Stomach (tissue), 9 donors: ENCODE measurements around the gene RTL10. TPM values are rescaled to one million over a fixed set of nuclear protein-coding genes. Genes with fewer than 3 reads are reported as not detected.
A peak's percentile ranks its signal among the peaks of the same experiment; 100 is the strongest.

Source experiments
- DNase-seq, 2 donors: peaks; one replicate each; pipeline versions ENCODE4 v3.0.0 to v3.0.0-alpha.2; 2013 to 2019
- H3K27ac ChIP-seq, 5 donors: fragments of 200-600 bp in 4 of 5; sonication (generic) in 4 of 5; one replicate each; pipeline ENCODE4 v1.5.1; 2013 to 2019; ENCODE audit warnings: mild to moderate bottlenecking in 1 of 5, moderate library complexity in 1 of 5
- H3K27me3 ChIP-seq, 3 donors: fragments of 200-600 bp; sonication (generic); one replicate each; pipeline ENCODE4 v1.5.1; 2017 to 2019; ENCODE audit warnings: mixed run types in 1 of 3
- H3K36me3 ChIP-seq, 4 donors: fragments of 200-600 bp; sonication (generic); 1 replicate in 3 of 4; 2 replicates in 1 of 4; pipeline ENCODE4 v1.5.1; 2016 to 2019
- H3K4me1 ChIP-seq, 4 donors: fragments of 200-600 bp; sonication (generic); one replicate each; pipeline ENCODE4 v1.5.1; 2016 to 2019
- H3K4me3 ChIP-seq, 4 donors: fragments of 200-600 bp; sonication (generic) in 3 of 4; one replicate each; pipeline ENCODE4 v1.5.1; 2016 to 2019; ENCODE audit warnings: mild to moderate bottlenecking in 1 of 4
- H3K9me3 ChIP-seq, 4 donors: fragments of 200-600 bp; sonication (generic); one replicate each; pipeline ENCODE4 v1.5.1; 2016 to 2019
- CTCF ChIP-seq, 7 experiments: fragments of 450-650 bp in 4 of 7; fragments of 200-600 bp in 3 of 7; sonication (generic) in 3 of 7; IDR thresholded peaks; one replicate each; pipeline ENCODE4 v1.5.1; 2016 to 2019; ENCODE audit warnings: antibody characterized with exemption in 7 of 7, control low read depth in 2 of 7, mild to moderate bottlenecking in 1 of 7
- EP300 ChIP-seq: sonication (generic); formaldehyde crosslinking; IDR thresholded peaks from one replicate; pipeline ENCODE4 v1.6.1; 2017; ENCODE audit warnings: antibody characterized with exemption
- POLR2A ChIP-seq, 4 donors: fragments of 450-650 bp; IDR thresholded peaks; one replicate each; pipeline ENCODE4 v1.6.1; 2016; ENCODE audit warnings: antibody characterized with exemption in 4 of 4, control low read depth in 2 of 4, mild to moderate bottlenecking in 1 of 4, moderate library complexity in 1 of 4
- POLR2AphosphoS5 ChIP-seq, 3 donors: sonication (generic); formaldehyde crosslinking; IDR thresholded peaks; one replicate each; pipeline ENCODE4 v1.6.1; 2016; ENCODE audit warnings: antibody characterized with exemption in 3 of 3
- WGBS, 5 donors: extraction: QIAGEN DNeasy Blood & Tissue Kit in 3 of 5; methylation state at CpG; one replicate each; pipeline versions ENCODE4 v1.1.5 to v1.1.7; 2013 to 2018; 5-methylcytosine and 5-hydroxymethylcytosine counted together
- intact Hi-C: fragments of 100-400 bp; cut with DNase I; formaldehyde crosslinking; loops from one replicate; pipeline ENCODE4 v1.15.1; 2023; ENCODE audit warnings: low total_unique reads
- polyA plus RNA-seq, 3 donors: library from polyadenylated mRNA; stranded (reverse); fragments of 200-250 nt; gene quantifications; one replicate each; pipeline ENCODE4 v1.2.3, GENCODE V29; 2013
- total RNA-seq, 5 donors: library from RNA; depleted of rRNA; stranded (reverse); fragments of >200 nt; gene quantifications; one replicate each; pipeline versions ENCODE4 v1.1.0 to v1.2.3, GENCODE V29; 2014 to 2016
- donor health status: healthy with polysubstance abuse.
- donor health status: Bipolar disorder and iron deficiency.
- donor health status: healthy.

Gene RTL10
- total and polyA plus RNA-seq, 8 donors: 1.7 to 28.1 (median 8.4) TPM

GRCh38 chr22:19890502-19891316, 36.0 kb upstream of the RTL10 start:
- WGBS, 5 donors: 80 to 85% (median 85%) methylated on average over 12 to 20 of the region's 20 CpGs
- Histone ChIP-seq H3K4me3 (no peak overlapping the region), H3K27ac (peak overlapping the region in 1 of 5 donors; percentile 47), H3K9me3 (no peaks in the 10 kb centered on the region), H3K27me3 (no peaks in the 10 kb centered on the region), H3K4me1 (peaks cover 9 to 45% (median 15%) of the 10 kb centered on the region in 4 donors), H3K36me3 (peaks cover 0 to 94% (median 68%) of the 10 kb centered on the region in 4 donors)
- no peak for DNase-seq
- no peak for TF ChIP-seq EP300
- TF ChIP-seq POLR2AphosphoS5 (IDR thresholded peaks at IDR 0.05): no peak
- no peak for TF ChIP-seq CTCF (IDR thresholded peaks at IDR 0.05)
- no peak for TF ChIP-seq POLR2A (IDR thresholded peaks at IDR 0.05)
- intact Hi-C loops: no loop called here

- WGBS, 5 donors: 92 to 93% (median 93%) methylated on average over 6 to 9 of the region's 9 CpGs
- DNase-seq: no peak
- H3K4me3 ChIP-seq: no peak overlapping the region
- H3K27me3 ChIP-seq: no peaks in the 10 kb centered on the region
- peaks cover 0 to 87% (median 60%) of the 10 kb centered on the region in 4 donors for H3K36me3 ChIP-seq
- H3K27ac ChIP-seq: no peak overlapping the region
- H3K9me3 ChIP-seq: no peaks in the 10 kb centered on the region
- TF ChIP-seq POLR2A (IDR thresholded peaks at IDR 0.05) (no peak), POLR2AphosphoS5 (IDR thresholded peaks at IDR 0.05) (no peak), CTCF (IDR thresholded peaks at IDR 0.05) (no peak), EP300 (no peak)
- peaks cover 9 to 45% (median 15%) of the 10 kb centered on the region in 4 donors for H3K4me1 ChIP-seq
- intact Hi-C loops: no loop called here
Measured at GRCh38 chr22:19889951-19890350, 35.3 kb upstream of the RTL10 start.

GRCh38 chr22:19888131-19888746, 33.6 kb upstream of the RTL10 start:
- H3K4me1 ChIP-seq: peaks cover 9 to 45% (median 15%) of the 10 kb centered on the region in 4 donors
- no peak for TF ChIP-seq EP300
- no peak for TF ChIP-seq POLR2AphosphoS5 (IDR thresholded peaks at IDR 0.05)
- TF ChIP-seq CTCF (IDR thresholded peaks at IDR 0.05): no peak
- TF ChIP-seq POLR2A (IDR thresholded peaks at IDR 0.05): no peak
- H3K4me3 ChIP-seq: no peak overlapping the region
- 89 to 98% (median 94%) methylated on average over 8 to 17 of the region's 17 CpGs for WGBS, 5 donors
- DNase-seq: no peak
- H3K27me3 ChIP-seq: no peaks in the 10 kb centered on the region
- intact Hi-C loops: no loop called here
- no peaks in the 10 kb centered on the region for H3K9me3 ChIP-seq
- H3K27ac ChIP-seq: no peak overlapping the region
- H3K36me3 ChIP-seq: peaks cover 0 to 70% (median 45%) of the 10 kb centered on the region in 4 donors

- peaks cover 0 to 70% (median 49%) of the 10 kb centered on the region in 4 donors for H3K36me3 ChIP-seq
- DNase-seq: no peak
- H3K4me3 ChIP-seq: no peak overlapping the region
- no peaks in the 10 kb centered on the region for H3K9me3 ChIP-seq
- peak overlapping the region in 2 of 5 donors; percentile 8 to 26 for H3K27ac ChIP-seq
- 78 to 89% (median 88%) methylated on average over 13 to 16 of the region's 16 CpGs for WGBS, 5 donors
- H3K27me3 ChIP-seq: no peaks in the 10 kb centered on the region
- TF ChIP-seq POLR2AphosphoS5 (IDR thresholded peaks at IDR 0.05) (no peak), CTCF (IDR thresholded peaks at IDR 0.05) (no peak), EP300 (no peak), POLR2A (IDR thresholded peaks at IDR 0.05) (no peak)
- peaks cover 9 to 36% (median 14%) of the 10 kb centered on the region in 4 donors for H3K4me1 ChIP-seq
- intact Hi-C loops: no loop called here
Measured at GRCh38 chr22:19887256-19887985, 32.7 kb upstream of the RTL10 start.
